ENCODE measurements around the gene PACRG.

GRCh38 chr6:162715601-162716000 is 12.2 kb upstream of the PACRG start:
- no peak for TF ChIP-seq CTCF (IDR thresholded peaks at IDR 0.05)
- no peak for TF ChIP-seq ZBTB21 (CRISPR knock-in tag; IDR thresholded peaks at IDR 0.05; ENCODE audit: borderline replicate concordance)
- no peak for TF ChIP-seq ATF6 (CRISPR knock-in tag; IDR thresholded peaks at IDR 0.05)
- no peak for TF ChIP-seq ETV6 (CRISPR knock-in tag; IDR thresholded peaks at IDR 0.05)
- no peak for TF ChIP-seq NR1H2 (CRISPR knock-in tag; IDR thresholded peaks at IDR 0.05)
- TF ChIP-seq JUN (CRISPR knock-in tag; IDR thresholded peaks at IDR 0.05), result no peak
- no peak for TF ChIP-seq USF2 (CRISPR knock-in tag; IDR thresholded peaks at IDR 0.05)
- TF ChIP-seq ZBTB43 (CRISPR knock-in tag; IDR thresholded peaks at IDR 0.05), result no peak
- TF ChIP-seq GRHL2 (CRISPR knock-in tag; IDR thresholded peaks at IDR 0.05; ENCODE audit: insufficient replicate concordance, severe bottlenecking), result no peak
